PC-9 (cell line): Measurements from ENCODE around the gene MTHFD2. TPM values are rescaled to one million over a fixed set of nuclear protein-coding genes. Genes with fewer than 3 reads are reported as not detected.

ENCODE experiments used
- BruUV-seq: library from RNA; stranded (reverse); fragments of 400-500 nt; replicated peaks from 2 replicates; lab custom pipeline; 2021; lab: Mats Ljungman, UMichigan
- CTCF ChIA-PET: fragments of 300-600 bp; sonication (Branson Sonifier 250); formaldehyde crosslinking; loops from one replicate; lab custom pipeline; 2022; ENCODE audit warnings: antibody characterized with exemption; lab: Charles Lee
- POLR2A ChIA-PET: fragments of 300-600 bp; sonication (Branson Sonifier 250); formaldehyde crosslinking; loops from one replicate; lab custom pipeline; 2022; ENCODE audit warnings: antibody characterized with exemption; ENCODE audit not compliant: unreplicated experiment; lab: Charles Lee
- DNase-seq, 2 experiments: peaks; one replicate each; pipeline versions ENCODE4 v3.0.0 to v3.0.0-alpha.2; 2015 to 2022; ENCODE audit warnings: mixed read lengths in 1 of 2
- H2AFZ ChIP-seq: fragments of 200-600 bp; sonication (generic); 2 replicates; pipeline ENCODE4 v1.8.1; 2017; ENCODE audit warnings: antibody characterized with exemption
- H3F3A ChIP-seq: fragments of 200-600 bp; sonication (generic); 2 replicates; pipeline ENCODE4 v1.8.1; 2017; ENCODE audit warnings: antibody characterized with exemption, mild to moderate bottlenecking, low read depth; ENCODE audit not compliant: insufficient read depth
- H3K27ac ChIP-seq: fragments of 200-600 bp; sonication (generic); 2 replicates; pipeline ENCODE4 v1.6.1; 2016; ENCODE audit warnings: mixed run types
- H3K27me3 ChIP-seq: fragments of 200-600 bp; sonication (generic); 2 replicates; pipeline ENCODE4 v1.6.1; 2016; ENCODE audit warnings: low read depth, mixed run types; ENCODE audit not compliant: insufficient read depth
- H3K36me3 ChIP-seq: fragments of 200-600 bp; sonication (generic); 2 replicates; pipeline ENCODE4 v1.6.1; 2016; ENCODE audit warnings: low read depth, mixed run types
- H3K4me1 ChIP-seq: fragments of 200-600 bp; sonication (generic); replicated peaks from 2 replicates; pipeline ENCODE4 v1.6.1; 2016; ENCODE audit warnings: mixed run types; ENCODE audit not compliant: insufficient read depth
- H3K4me2 ChIP-seq: fragments of 200-600 bp; sonication (generic); 2 replicates; pipeline ENCODE4 v1.6.1; 2017; ENCODE audit warnings: mixed run types
- H3K4me3 ChIP-seq: fragments of 200-600 bp; sonication (generic); 2 replicates; pipeline ENCODE4 v1.6.1; 2016; ENCODE audit warnings: mixed run types
- H3K79me2 ChIP-seq: fragments of 200-600 bp; sonication (generic); 2 replicates; pipeline ENCODE4 v1.6.1; 2017; ENCODE audit warnings: low read depth, mixed run types
- H3K9me2 ChIP-seq: fragments of 200-600 bp; sonication (generic); 2 replicates; pipeline ENCODE4 v1.8.1; 2017; ENCODE audit warnings: mild to moderate bottlenecking; ENCODE audit not compliant: insufficient read depth
- H3K9me3 ChIP-seq: fragments of 200-600 bp; sonication (generic); 2 replicates; pipeline ENCODE4 v1.8.1; 2016; ENCODE audit warnings: low read depth; ENCODE audit not compliant: insufficient read depth
- H4K20me1 ChIP-seq: fragments of 200-600 bp; sonication (generic); 2 replicates; pipeline ENCODE4 v1.8.1; 2017; ENCODE audit not compliant: insufficient read depth
- CTCF ChIP-seq: fragments of 200-600 bp; sonication (generic); conservative IDR thresholded peaks from 2 replicates; pipeline ENCODE4 v1.6.1; 2017; ENCODE audit warnings: mixed run types, antibody characterized with exemption, mild to moderate bottlenecking, moderate library complexity
- EZH2 ChIP-seq: fragments of 200-600 bp; sonication (generic); IDR thresholded peaks from 2 replicates; pipeline ENCODE4 v1.8.0; 2017; ENCODE audit warnings: antibody characterized with exemption, low read depth
- intact Hi-C: fragments of 100-400 bp; cut with micrococcal nuclease; formaldehyde crosslinking; loops from one replicate; pipeline ENCODE4 v1.10.0; 2022; ENCODE audit not compliant: unreplicated experiment
- total RNA-seq: library from RNA; stranded (reverse); gene quantifications from 2 replicates; pipeline ENCODE4 v1.2.3, GENCODE V29; 2021

MTHFD2 gene
- total RNA-seq, 1 experiment from 2014 or later, result 192 TPM

- H4K20me1 ChIP-seq, result peaks cover 43% of the 10 kb centered on the region
- no peaks in the 10 kb centered on the region for H3K9me2 ChIP-seq
- no peak overlapping the region for H3K4me3 ChIP-seq
- no peak overlapping the region for H3K27ac ChIP-seq
- H3F3A ChIP-seq, result peaks cover 8% of the 10 kb centered on the region; the same call in 1 of the 2 replicates
- BruUV-seq, result no TSS peak
- ChIA-PET POLR2A (no interaction called here), CTCF (no interaction called here)
- no peak for TF ChIP-seq CTCF
- TF ChIP-seq EZH2, result no peak
- H3K4me1 ChIP-seq, result no peaks in the 10 kb centered on the region
- no peaks in the 10 kb centered on the region; the same call in 1 of the 2 replicates for H3K9me3 ChIP-seq
- H2AFZ ChIP-seq, result no peak overlapping the region
- intact Hi-C loops, result no loop called here
- H3K4me2 ChIP-seq, result no peak overlapping the region
- peaks cover 57% of the 10 kb centered on the region for H3K36me3 ChIP-seq
- H3K27me3 ChIP-seq, result no peaks in the 10 kb centered on the region
- H3K79me2 ChIP-seq, result peaks cover 19% of the 10 kb centered on the region; the same call in 1 of the 2 replicates
- DNase-seq, result no peak
These were observed 33.7 kb upstream of the MTHFD2 start for GRCh38 chr2:74164761-74165160.

GRCh38 chr2:74168739-74169138, 29.7 kb upstream of the MTHFD2 start:
- H3K9me2 ChIP-seq, result no peaks in the 10 kb centered on the region
- ChIA-PET CTCF (interaction anchor here (0.5 kb wide), 1 partner anchor 151 kb away, joined by 4 read pairs; no protein-coding TSS in a partner anchor), POLR2A (interaction anchor here (0.6 kb wide), 1 partner anchor 340 kb away, joined by 3 read pairs; the partner anchor contains the start of gene STAMBP)
- H3K79me2 ChIP-seq, result peaks cover 39% of the 10 kb centered on the region
- H3K27me3 ChIP-seq, result no peaks in the 10 kb centered on the region
- H3K4me1 ChIP-seq, result no peaks in the 10 kb centered on the region
- no peak for DNase-seq
- no peak overlapping the region for H3K27ac ChIP-seq
- intact Hi-C loops, result no loop called here
- H4K20me1 ChIP-seq, result peaks cover 50% of the 10 kb centered on the region
- H3F3A ChIP-seq, result peaks cover 18% of the 10 kb centered on the region; the same call in 1 of the 2 replicates
- no peaks in the 10 kb centered on the region; the same call in 1 of the 2 replicates for H3K9me3 ChIP-seq
- H3K4me3 ChIP-seq, result no peak overlapping the region
- no peak overlapping the region for H3K4me2 ChIP-seq
- H3K36me3 ChIP-seq, result peaks cover 55% of the 10 kb centered on the region
- no peak for TF ChIP-seq EZH2
- TF ChIP-seq CTCF, result no peak
- no TSS peak for BruUV-seq
- H2AFZ ChIP-seq, result no peak overlapping the region

- TF ChIP-seq CTCF (no peak), EZH2 (no peak)
- no peaks in the 10 kb centered on the region for H3K27me3 ChIP-seq
- peaks cover 21% of the 10 kb centered on the region for H3K4me1 ChIP-seq
- H3K36me3 ChIP-seq, result peaks cover 19% of the 10 kb centered on the region
- H3K4me3 ChIP-seq, result no peak overlapping the region
- ChIA-PET CTCF (no interaction called here), POLR2A (no interaction called here)
- H2AFZ ChIP-seq, result no peak overlapping the region
- no peak for DNase-seq
- H3K4me2 ChIP-seq, result peak overlapping the region; percentile 3; the same call in 1 of the 2 replicates
- no peaks in the 10 kb centered on the region for H3K9me2 ChIP-seq
- no peak overlapping the region for H3K27ac ChIP-seq
- BruUV-seq, result no TSS peak
- intact Hi-C loops, result no loop called here
- no peaks in the 10 kb centered on the region for H3K9me3 ChIP-seq
- peaks cover 72% of the 10 kb centered on the region for H3K79me2 ChIP-seq
- peaks cover 14% of the 10 kb centered on the region; the same call in 1 of the 2 replicates for H3F3A ChIP-seq
- H4K20me1 ChIP-seq, result peaks cover 66% of the 10 kb centered on the region
These were observed 23.5 kb upstream of the MTHFD2 start for GRCh38 chr2:74174909-74175308.
